Suppressor macrophage treated with lipopolysaccharide for 1 hour (primary cell): ENCODE measurements around the gene BLZF1.
"Not testable (repeated sequence)": the region's sequence is repeated elsewhere in the genome, so short reads cannot be mapped to it uniquely, and the experiment has no call there.

Experiments used
- DNase-seq, 3 donors: peaks; one replicate each; pipeline ENCODE4 v3.0.0-alpha.2; 2020 to 2022

BLZF1 gene

GRCh38 chr1:169361281-169361680 lies 6.7 kb upstream of the BLZF1 start:
- no peak for DNase-seq

- DNase-seq = no peak
Measured at GRCh38 chr1:169363046-169363730, 4.8 kb upstream of the BLZF1 start.

GRCh38 chr1:169364948-169365347 lies 3.0 kb upstream of the BLZF1 start:
- DNase-seq = no peak

- no peak for DNase-seq
Measured at GRCh38 chr1:169367096-169367685, 804 bp upstream of the BLZF1 start.

GRCh38 chr1:169368406-169368769 lies 393 bp downstream of the BLZF1 start:
- DNase-seq = peak in 2 of 3 donors; percentile 34 to 47

- DNase-seq = peak; percentile 26 to 53 (median 31)
Measured at GRCh38 chr1:169371404-169371803, 3.4 kb downstream of the BLZF1 start.

- DNase-seq = peak in 1 of 3 donors; percentile 9
Measured at GRCh38 chr1:169381162-169381561, 13.2 kb downstream of the BLZF1 start.

- DNase-seq = no peak
Measured at GRCh38 chr1:169383449-169383848, 15.5 kb downstream of the BLZF1 start.

- DNase-seq = no peak
Measured at GRCh38 chr1:169387399-169387798, 19.4 kb downstream of the BLZF1 start.

GRCh38 chr1:169390303-169390702 lies 22.3 kb downstream of the BLZF1 start:
- DNase-seq = no peak

- DNase-seq = peak; percentile 16 to 50 (median 33)
Measured at GRCh38 chr1:169392406-169392805, 24.4 kb downstream of the BLZF1 start.

- no peak for DNase-seq
Measured at GRCh38 chr1:169395955-169396354, 28.0 kb downstream of the BLZF1 start.

GRCh38 chr1:169402578-169402977 lies 34.6 kb downstream of the BLZF1 start:
- not testable (repeated sequence) for DNase-seq

GRCh38 chr1:169408340-169408739 lies 40.3 kb downstream of the BLZF1 start:
- DNase-seq = not testable (repeated sequence)

GRCh38 chr1:169414952-169415351 lies 47.0 kb downstream of the BLZF1 start:
- DNase-seq = no peak

GRCh38 chr1:169421309-169421708 lies 53.3 kb downstream of the BLZF1 start:
- no peak for DNase-seq

- DNase-seq = no peak
Measured at GRCh38 chr1:169426174-169426705, 58.2 kb downstream of the BLZF1 start.

GRCh38 chr1:169427081-169427641 lies 59.2 kb downstream of the BLZF1 start, which contains the start of gene CCDC181:
Gene CCDC181 (minus strand): TSS chr1:169427474. CDS start chr1:169424927, 2,547 bp downstream.
- DNase-seq = peak in 2 of 3 donors; percentile 6 to 9
